GM12878 (cell line): ENCODE results near the gene LUZP2. TPM values are rescaled to one million over a fixed set of nuclear protein-coding genes. Genes with fewer than 3 reads are reported as not detected.

Experiments used
- ATAC-seq: fragments of 200-7000 bp; cut with Tn5 transposase; 3 replicates; pipeline ENCODE4 v1.9.1; 2020; ENCODE audit warnings: mild to moderate bottlenecking, moderate library complexity
- BruUV-seq: library from RNA; stranded (reverse); fragments of 400-500 nt; replicated peaks from 2 replicates; lab custom pipeline; 2021; lab: Mats Ljungman, UMichigan
- CTCF ChIA-PET: fragments of 300-600 bp; sonication (Branson Sonifier 250); formaldehyde crosslinking; extraction: SDS; loops from one replicate; lab custom pipeline; 2021; ENCODE audit warnings: inconsistent platforms; lab: Yijun Ruan, JAX
- POLR2A ChIA-PET: fragments of 350-600 bp; formaldehyde crosslinking; extraction: SDS; loops from one replicate; lab custom pipeline; 2021; ENCODE audit warnings: inconsistent platforms; lab: Charles Lee
- RAD21 ChIA-PET: fragments of 300-600 bp; sonication (Branson Sonifier 250); formaldehyde crosslinking; loops from one replicate; lab custom pipeline; 2023; ENCODE audit warnings: antibody characterized with exemption; ENCODE audit not compliant: unreplicated experiment; lab: Charles Lee
- SMC1A ChIA-PET: fragments of 300-600 bp; sonication (Branson Sonifier 250); formaldehyde crosslinking; loops from one replicate; lab custom pipeline; 2023; ENCODE audit not compliant: unreplicated experiment, uncharacterized antibody; lab: Charles Lee
- DNase-seq: peaks from one replicate; pipeline ENCODE4 v3.0.0-alpha.2; 2011; ENCODE audit warnings: low read depth, low spot score
- FAIRE-seq: peaks from 3 replicates; lab custom pipeline; 2011; peaks lifted over from hg19 to GRCh38; lab: Jason Lieb, UNC
- H2AFZ ChIP-seq: 2 replicates; pipeline ENCODE4 v1.6.0; 2011; ENCODE audit warnings: low read depth, low read length, control low read depth; ENCODE audit not compliant: control insufficient read depth
- H3K27ac ChIP-seq: 2 replicates; pipeline ENCODE4 v1.5.1; 2011; ENCODE audit warnings: control low read depth; ENCODE audit not compliant: control insufficient read depth, insufficient read depth
- H3K27me3 ChIP-seq, 2 experiments: replicated peaks in 1 of 2; 2 replicates each; pipeline versions ENCODE4 v1.6.0 to v1.6.1; 2011; ENCODE audit warnings: low read length in 1 of 2; ENCODE audit not compliant: control insufficient read depth in 2 of 2, insufficient read depth in 2 of 2
- H3K36me3 ChIP-seq, 2 experiments: 2 replicates each; pipeline ENCODE4 v1.5.1; 2011; ENCODE audit warnings: low read length in 1 of 2; ENCODE audit not compliant: control insufficient read depth in 2 of 2, insufficient read depth in 2 of 2
- H3K4me1 ChIP-seq: 2 replicates; pipeline ENCODE4 v1.6.1; 2011; ENCODE audit warnings: mild to moderate bottlenecking, low read length, moderate library complexity, mixed read lengths; ENCODE audit not compliant: control insufficient read depth, insufficient read depth
- H3K4me2 ChIP-seq: 2 replicates; pipeline ENCODE4 v1.6.0; 2011; ENCODE audit warnings: control low read depth; ENCODE audit not compliant: control insufficient read depth, insufficient read depth
- H3K4me3 ChIP-seq: fragments of 200-600 bp; sonication (generic); 2 replicates; pipeline ENCODE4 v1.5.1; 2016
- H3K79me2 ChIP-seq: 2 replicates; pipeline ENCODE4 v1.6.0; 2011; ENCODE audit warnings: low read length; ENCODE audit not compliant: control insufficient read depth, insufficient read depth
- H3K9ac ChIP-seq: 2 replicates; pipeline ENCODE4 v1.8.0; 2011; ENCODE audit warnings: low read length, control low read depth, mixed read lengths; ENCODE audit not compliant: control insufficient read depth, insufficient read depth
- H3K9me3 ChIP-seq: replicated peaks from 3 replicates; pipeline ENCODE4 v1.5.1; 2011; ENCODE audit warnings: mild to moderate bottlenecking, low read length; ENCODE audit not compliant: control insufficient read depth, insufficient read depth
- H4K20me1 ChIP-seq: 2 replicates; pipeline ENCODE4 v1.6.0; 2011; ENCODE audit not compliant: control insufficient read depth, insufficient read depth
- BCL3 ChIP-seq: IDR thresholded peaks from 2 replicates; pipeline ENCODE4 v1.6.1; 2011; ENCODE audit warnings: borderline replicate concordance, low read depth, mild to moderate bottlenecking, moderate library complexity, low read length; ENCODE audit not compliant: insufficient read depth, poor library complexity, severe bottlenecking
- BRCA1 ChIP-seq: IDR thresholded peaks from 2 replicates; pipeline ENCODE4 v1.6.1; 2011; ENCODE audit warnings: low read depth, low read length, improper control_type of control experiment
- ESRRA ChIP-seq: IDR thresholded peaks from 2 replicates; pipeline ENCODE4 v1.6.1; 2012; ENCODE audit warnings: mild to moderate bottlenecking, low read length, improper control_type of control experiment
- IKZF1 ChIP-seq: fragments of 450-650 bp; conservative IDR thresholded peaks from 2 replicates; pipeline ENCODE4 v1.6.1; 2017; ENCODE audit warnings: antibody characterized with exemption, mild to moderate bottlenecking
- MTA2 ChIP-seq: fragments of 450-650 bp; IDR thresholded peaks from 2 replicates; pipeline ENCODE4 v1.6.1; 2016; ENCODE audit warnings: low read depth, mild to moderate bottlenecking, moderate library complexity
- PBX3 ChIP-seq: IDR thresholded peaks from 2 replicates; pipeline ENCODE4 v1.6.1; 2011; ENCODE audit warnings: mild to moderate bottlenecking, low read depth, low read length, moderate library complexity; ENCODE audit not compliant: insufficient replicate concordance
- RAD51 ChIP-seq: fragments of 450-650 bp; IDR thresholded peaks from 2 replicates; pipeline ENCODE4 v1.6.1; 2016; ENCODE audit warnings: moderate library complexity, mild to moderate bottlenecking, inconsistent platforms
- RELA ChIP-seq: fragments of 450-650 bp; IDR thresholded peaks from 2 replicates; pipeline ENCODE4 v1.8.0; 2014; ENCODE audit warnings: borderline replicate concordance; ENCODE audit not compliant: partially characterized antibody
- RUNX3 ChIP-seq: IDR thresholded peaks from 2 replicates; pipeline ENCODE4 v1.6.1; 2012; ENCODE audit warnings: low read length, inconsistent platforms
- SIN3A ChIP-seq: IDR thresholded peaks from 2 replicates; pipeline ENCODE4 v1.6.1; 2012; ENCODE audit warnings: low read depth, low read length, improper control_type of control experiment
- TCF12 ChIP-seq: IDR thresholded peaks from 2 replicates; pipeline ENCODE4 v1.6.1; 2011; ENCODE audit warnings: low read depth, mild to moderate bottlenecking, low read length
- TCF7 ChIP-seq: IDR thresholded peaks from 2 replicates; pipeline ENCODE4 v1.6.1; 2014; ENCODE audit warnings: antibody characterized with exemption, borderline replicate concordance
- ZBTB4 ChIP-seq: fragments of 450-650 bp; formaldehyde crosslinking; IDR thresholded peaks from 2 replicates; pipeline ENCODE4 v1.4.0; 2022; ENCODE audit warnings: mild to moderate bottlenecking, moderate library complexity
- WGBS: methylation state at CpG from one replicate; pipeline ENCODE4 v1.1.6; 2016; ENCODE audit warnings: low lambda C conversion rate; ENCODE audit not compliant: insufficient replicate concordance, insufficient coverage; ENCODE audit errors: missing lambda C conversion rate; 5-methylcytosine and 5-hydroxymethylcytosine counted together
- in situ Hi-C: fragments of 300-500 bp; cut with MboI; formaldehyde crosslinking; loops from 9 replicates; pipeline ENCODE4 v1.14.3; 2018; ENCODE audit warnings: mixed read lengths
- intact Hi-C: fragments of 100-400 bp; cut with micrococcal nuclease; formaldehyde crosslinking; loops from one replicate; pipeline ENCODE4 v1.14.2; 2022; ENCODE audit not compliant: unreplicated experiment
- polyA plus RNA-seq, 11 experiments: library from polyadenylated mRNA; depleted of rRNA in 4 of 11; unstranded in 6 of 11; stranded (reverse) in 5 of 11; fragments of >200 nt; fragmentation: Nextera tagmentation in 4 of 11; fragmentation: Illumina TruSeq in 1 of 11; extraction: Ambion mirVana in 4 of 11; extraction: Trizol in 1 of 11; gene quantifications; 1 replicate in 1 of 11; 2 replicates in 10 of 11; pipeline versions ENCODE4 v1.2.1 to v1.2.3, GENCODE V29; 2011 to 2016; ENCODE audit warnings: inconsistent platforms in 2 of 11, missing spikeins in 2 of 11, low read depth in 1 of 11
- total RNA-seq, 4 experiments: library from RNA; depleted of rRNA in 3 of 4; stranded (reverse); fragments of >200 nt in 3 of 4; fragmentation: Illumina TruSeq in 1 of 4; extraction: Trizol in 1 of 4; gene quantifications; 2 replicates each; pipeline versions ENCODE4 v1.2.1 to v1.2.3, GENCODE V29; 2013 to 2021
- TF ChIP-seq, protein P1 (sequence below): fragments of 450-650 bp; IDR thresholded peaks from 2 replicates; pipeline ENCODE4 v1.6.1; 2018; ENCODE audit warnings: borderline replicate concordance, mild to moderate bottlenecking; ENCODE audit not compliant: partially characterized antibody

The LUZP2 gene
- total and polyA plus RNA-seq, 10 of the 15 experiments (the other 5 are each of a cell fraction or from before 2014, with no cell fraction given): not detected

DNA sequence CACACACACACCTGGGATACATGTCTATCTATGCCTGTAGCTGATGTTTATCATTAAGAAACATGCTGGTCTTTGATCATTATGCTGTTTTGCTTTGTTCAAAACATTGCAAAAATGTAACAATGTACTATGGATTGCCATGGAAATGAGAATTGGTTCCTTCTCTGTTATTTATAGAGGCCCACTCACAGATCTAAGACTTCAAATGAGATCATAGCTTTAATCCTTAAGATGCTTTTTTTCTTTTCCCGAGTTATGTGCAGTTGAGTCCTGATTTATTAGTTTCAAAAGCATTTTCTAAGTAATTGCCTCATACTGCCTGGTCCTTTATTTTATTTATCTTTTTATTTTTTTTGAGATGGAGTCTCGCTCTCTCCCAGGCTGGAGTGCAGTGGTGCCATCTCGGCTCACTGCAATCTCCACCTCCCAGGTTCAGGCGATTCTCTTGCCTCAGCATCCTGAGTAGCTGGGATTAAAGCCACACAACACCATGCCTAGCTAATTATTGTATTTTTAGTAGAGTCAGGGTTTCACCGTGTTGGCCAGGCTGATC is 131.4 kb downstream of the LUZP2 start:
- no peaks in the 10 kb centered on the region for H3K9me3 ChIP-seq
- H2AFZ ChIP-seq: no peak overlapping the region
- CTCF ChIA-PET: interaction anchor here (1.3 kb wide), 1 partner anchor 15 kb away, joined by 3 read pairs; no protein-coding TSS in a partner anchor
- FAIRE-seq: no peak
- no peaks in the 10 kb centered on the region for H4K20me1 ChIP-seq
- POLR2A ChIA-PET: no interaction called here
- 26% methylated on average over 5 of the region's 5 CpGs for WGBS
- H3K27ac ChIP-seq: no peak overlapping the region
- in situ Hi-C loops: no loop called here
- H3K4me2 ChIP-seq: no peak overlapping the region
- RAD21 ChIA-PET: no interaction called here
- no peaks in the 10 kb centered on the region for H3K4me1 ChIP-seq
- intact Hi-C loops: no loop called here
- no TSS peak for BruUV-seq
- no peak for DNase-seq
- H3K4me3 ChIP-seq: no peak overlapping the region
- SMC1A ChIA-PET: no interaction called here
- no peaks in the 10 kb centered on the region for H3K79me2 ChIP-seq
- ATAC-seq: no peak
- H3K36me3 ChIP-seq: no peaks in the 10 kb centered on the region
- H3K27me3 ChIP-seq: no peaks in the 10 kb centered on the region
- H3K9ac ChIP-seq: no peak overlapping the region
- TF ChIP-seq SIN3A (no peak), MTA2 (no peak), BCL3 (no peak), BRCA1 (no peak), RAD51 (no peak), ESRRA (no peak), ZBTB4 (no peak), IKZF1 (no peak), TCF12 (no peak), PBX3 (no peak), RELA (no peak), RUNX3 (no peak), TCF7 (no peak)
- TF ChIP-seq, protein P1, sequence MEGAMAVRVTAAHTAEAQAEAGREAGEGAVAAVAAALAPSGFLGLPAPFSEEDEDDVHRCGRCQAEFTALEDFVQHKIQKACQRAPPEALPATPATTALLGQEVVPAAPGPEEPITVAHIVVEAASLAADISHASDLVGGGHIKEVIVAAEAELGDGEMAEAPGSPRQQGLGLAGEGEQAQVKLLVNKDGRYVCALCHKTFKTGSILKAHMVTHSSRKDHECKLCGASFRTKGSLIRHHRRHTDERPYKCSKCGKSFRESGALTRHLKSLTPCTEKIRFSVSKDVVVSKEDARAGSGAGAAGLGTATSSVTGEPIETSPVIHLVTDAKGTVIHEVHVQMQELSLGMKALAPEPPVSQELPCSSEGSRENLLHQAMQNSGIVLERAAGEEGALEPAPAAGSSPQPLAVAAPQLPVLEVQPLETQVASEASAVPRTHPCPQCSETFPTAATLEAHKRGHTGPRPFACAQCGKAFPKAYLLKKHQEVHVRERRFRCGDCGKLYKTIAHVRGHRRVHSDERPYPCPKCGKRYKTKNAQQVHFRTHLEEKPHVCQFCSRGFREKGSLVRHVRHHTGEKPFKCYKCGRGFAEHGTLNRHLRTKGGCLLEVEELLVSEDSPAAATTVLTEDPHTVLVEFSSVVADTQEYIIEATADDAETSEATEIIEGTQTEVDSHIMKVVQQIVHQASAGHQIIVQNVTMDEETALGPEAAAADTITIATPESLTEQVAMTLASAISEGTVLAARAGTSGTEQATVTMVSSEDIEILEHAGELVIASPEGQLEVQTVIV: no peak
